NCI-H1694 treated with DMSO at 0.1 percent for 48 hours (cell line): ENCODE results near the gene CPLANE2.
"Not testable (repeated sequence)": the region's sequence is repeated elsewhere in the genome, so short reads cannot be mapped to it uniquely, and the experiment has no call there.

Experiments
- DNase-seq: peaks from one replicate; lab custom pipeline; 2025; lab: John Stamatoyannopoulos, UW

CPLANE2 gene

GRCh38 chr1:16229976-16230740 is 6.8 kb downstream of the CPLANE2 start:
- no peak for DNase-seq

GRCh38 chr1:16226490-16227179 is 10.3 kb downstream of the CPLANE2 start:
- no peak for DNase-seq

GRCh38 chr1:16226129-16226489 is 10.9 kb downstream of the CPLANE2 start:
- no peak for DNase-seq

- DNase-seq: no peak
Measured at GRCh38 chr1:16224472-16224871, 12.5 kb downstream of the CPLANE2 start.

GRCh38 chr1:16222716-16223115 is 14.3 kb downstream of the CPLANE2 start:
- DNase-seq: not testable (repeated sequence)

- no peak for DNase-seq
Measured at GRCh38 chr1:16221499-16221898, 15.5 kb downstream of the CPLANE2 start.

GRCh38 chr1:16219968-16220500 is 16.9 kb downstream of the CPLANE2 start:
- no peak for DNase-seq

- DNase-seq: no peak
Measured at GRCh38 chr1:16218674-16219071, 18.3 kb downstream of the CPLANE2 start.

GRCh38 chr1:16218014-16218673 is 18.8 kb downstream of the CPLANE2 start:
- no peak for DNase-seq

- DNase-seq: no peak
Measured at GRCh38 chr1:16217061-16217785, 19.8 kb downstream of the CPLANE2 start.

GRCh38 chr1:16215882-16216753 is 20.9 kb downstream of the CPLANE2 start:
- DNase-seq: no peak

- not testable (repeated sequence) for DNase-seq
Measured at GRCh38 chr1:16215240-16215639, 21.7 kb downstream of the CPLANE2 start.

GRCh38 chr1:16213544-16213943 is 23.4 kb downstream of the CPLANE2 start:
- not testable (repeated sequence) for DNase-seq

GRCh38 chr1:16213013-16213412 is 24.0 kb downstream of the CPLANE2 start:
- no peak for DNase-seq

- no peak for DNase-seq
Measured at GRCh38 chr1:16212251-16212961, 24.6 kb downstream of the CPLANE2 start, which contains the start of gene ARHGEF19. Gene ARHGEF19 (minus strand): TSS chr1:16212652. CDS start chr1:16209054, 3,598 bp downstream.

GRCh38 chr1:16211824-16212223 is 25.2 kb downstream of the CPLANE2 start:
- no peak for DNase-seq

- no peak for DNase-seq
Measured at GRCh38 chr1:16210581-16210980, 26.4 kb downstream of the CPLANE2 start.

- no peak for DNase-seq
Measured at GRCh38 chr1:16209847-16210407, 27.1 kb downstream of the CPLANE2 start.

- no peak for DNase-seq
Measured at GRCh38 chr1:16209132-16209846, 27.7 kb downstream of the CPLANE2 start.
